Gastroesophageal sphincter (tissue), 4 donors: ENCODE results near the gene SKIDA1. TPM values are rescaled to one million over a fixed set of nuclear protein-coding genes. Genes with fewer than 3 reads are reported as not detected.

Source experiments
- ATAC-seq: fragments of 150-250 bp; one replicate; pipeline ENCODE4 v1.9.1; 2016; ENCODE audit warnings: mild to moderate bottlenecking, moderate library complexity
- H3K27ac ChIP-seq, 4 donors: fragments of 200-600 bp; sonication (generic) in 3 of 4; 1 replicate in 3 of 4; 2 replicates in 1 of 4; pipeline ENCODE4 v1.5.1; 2016 to 2019
- H3K27me3 ChIP-seq: fragments of 200-600 bp; sonication (generic); one replicate; pipeline ENCODE4 v1.5.1; 2019
- H3K36me3 ChIP-seq, 2 donors: fragments of 200-600 bp; sonication (generic); one replicate each; pipeline ENCODE4 v1.5.1; 2019; ENCODE audit warnings: control low read depth in 1 of 2
- H3K4me1 ChIP-seq, 3 donors: fragments of 200-600 bp; sonication (generic); 1 replicate in 2 of 3; 2 replicates in 1 of 3; pipeline ENCODE4 v1.5.1; 2016 to 2019; ENCODE audit warnings: control low read depth in 2 of 3
- H3K4me3 ChIP-seq, 2 donors: fragments of 200-600 bp; sonication (generic); one replicate each; pipeline ENCODE4 v1.5.1; 2019; ENCODE audit warnings: mild to moderate bottlenecking in 1 of 2, moderate library complexity in 1 of 2
- H3K9me3 ChIP-seq, 3 donors: fragments of 200-600 bp; sonication (generic); one replicate each; pipeline ENCODE4 v1.5.1; 2017 to 2019; ENCODE audit warnings: control low read depth in 2 of 3
- CTCF ChIP-seq, 4 experiments: fragments of 200-600 bp in 2 of 4; fragments of 450-650 bp in 2 of 4; sonication (generic) in 1 of 4; IDR thresholded peaks; one replicate each; pipeline ENCODE4 v1.5.1; 2017 to 2019; ENCODE audit warnings: antibody characterized with exemption in 4 of 4, mild to moderate bottlenecking in 2 of 4, moderate library complexity in 2 of 4
- EP300 ChIP-seq: sonication (generic); formaldehyde crosslinking; IDR thresholded peaks from one replicate; pipeline ENCODE4 v1.6.1; 2017; ENCODE audit warnings: antibody characterized with exemption, mild to moderate bottlenecking
- POLR2A ChIP-seq, 2 donors: fragments of 450-650 bp; IDR thresholded peaks; one replicate each; pipeline ENCODE4 v1.6.1; 2017; ENCODE audit warnings: antibody characterized with exemption in 2 of 2, mild to moderate bottlenecking in 2 of 2, moderate library complexity in 1 of 2
- POLR2AphosphoS5 ChIP-seq: sonication (generic); formaldehyde crosslinking; IDR thresholded peaks from one replicate; pipeline ENCODE4 v1.6.1; 2017; ENCODE audit warnings: antibody characterized with exemption
- WGBS, 2 donors: methylation state at CpG; one replicate each; pipeline ENCODE4 v1.1.5; 2018; ENCODE audit warnings: low coverage in 1 of 2; 5-methylcytosine and 5-hydroxymethylcytosine counted together
- total RNA-seq, 4 donors: library from RNA; depleted of rRNA; stranded (reverse); fragments of >200 nt; gene quantifications; one replicate each; pipeline ENCODE4 v1.1.0, GENCODE V29; 2016

The SKIDA1 gene
- total RNA-seq, 4 donors from 2014 or later = 0.74 to 6.5 (median 2.1) TPM

- Histone ChIP-seq H3K4me1 (no peaks in the 10 kb centered on the region), H3K9me3 (no peaks in the 10 kb centered on the region), H3K36me3 (no peaks in the 10 kb centered on the region), H3K27ac (no peak overlapping the region), H3K27me3 (no peaks in the 10 kb centered on the region), H3K4me3 (no peak overlapping the region)
- ATAC-seq = no peak
- no peak for TF ChIP-seq EP300
- TF ChIP-seq POLR2AphosphoS5 = no peak
- no peak for TF ChIP-seq CTCF (IDR thresholded peaks at IDR 0.05)
- TF ChIP-seq POLR2A (IDR thresholded peaks at IDR 0.05) = no peak
- 79 to 92% methylated on average over 4 of the region's 5 CpGs for WGBS, 2 donors
These were observed 50.1 kb downstream of the SKIDA1 start for GRCh38 chr10:21475393-21475792.

GRCh38 chr10:21473541-21473940 is 51.9 kb downstream of the SKIDA1 start:
- Histone ChIP-seq H3K27me3 (no peaks in the 10 kb centered on the region), H3K9me3 (no peaks in the 10 kb centered on the region), H3K36me3 (no peaks in the 10 kb centered on the region), H3K4me1 (no peaks in the 10 kb centered on the region), H3K4me3 (no peak overlapping the region), H3K27ac (no peak overlapping the region)
- TF ChIP-seq CTCF (IDR thresholded peaks at IDR 0.05) = no peak
- no peak for TF ChIP-seq POLR2A (IDR thresholded peaks at IDR 0.05)
- TF ChIP-seq EP300 = no peak
- TF ChIP-seq POLR2AphosphoS5 = no peak
- WGBS, 2 donors = 91 to 100% methylated on average over 2 to 4 of the region's 10 CpGs
- ATAC-seq = no peak

- no peak for ATAC-seq
- Histone ChIP-seq H3K36me3 (no peaks in the 10 kb centered on the region), H3K27ac (no peak overlapping the region), H3K9me3 (no peaks in the 10 kb centered on the region), H3K27me3 (no peaks in the 10 kb centered on the region), H3K4me1 (no peaks in the 10 kb centered on the region), H3K4me3 (no peak overlapping the region)
- WGBS, 2 donors = 33 to 82% methylated on average over 3 to 4 of the region's 4 CpGs
- TF ChIP-seq CTCF (IDR thresholded peaks at IDR 0.05) = no peak
- TF ChIP-seq EP300 = no peak
- no peak for TF ChIP-seq POLR2AphosphoS5
- no peak for TF ChIP-seq POLR2A (IDR thresholded peaks at IDR 0.05)
These were observed 52.3 kb downstream of the SKIDA1 start for GRCh38 chr10:21473135-21473534.

DNA sequence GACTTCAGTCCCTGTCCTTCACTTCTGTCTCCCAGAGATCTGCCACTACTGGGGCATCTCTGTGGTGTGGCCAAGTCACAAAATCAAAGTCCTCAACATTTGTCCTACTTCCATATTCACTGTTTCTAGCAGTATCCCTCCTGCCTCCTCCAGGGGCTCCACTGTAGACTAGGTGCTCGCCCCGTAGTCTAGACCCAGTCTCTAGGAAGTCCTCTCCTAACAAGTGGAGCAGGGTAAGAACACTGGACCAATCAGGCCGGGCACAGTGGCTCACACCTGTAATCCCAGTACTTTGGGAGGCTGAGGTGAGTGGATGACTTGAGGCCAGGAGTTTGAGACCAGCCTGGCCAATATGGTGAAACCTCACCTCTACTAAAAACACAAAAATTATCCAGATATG is 57.4 kb downstream of the SKIDA1 start:
- H3K27ac ChIP-seq = no peak overlapping the region
- WGBS, 2 donors = 100% methylated on average over 2 of the region's 3 CpGs; no CpG with 5 or more reads in 1 of the 2 donors
- no peak for TF ChIP-seq POLR2A (IDR thresholded peaks at IDR 0.05)
- H3K27me3 ChIP-seq = no peaks in the 10 kb centered on the region
- no peak overlapping the region for H3K4me3 ChIP-seq
- H3K9me3 ChIP-seq = no peaks in the 10 kb centered on the region
- H3K36me3 ChIP-seq = no peaks in the 10 kb centered on the region
- ATAC-seq = no peak
- H3K4me1 ChIP-seq = no peaks in the 10 kb centered on the region

DNA sequence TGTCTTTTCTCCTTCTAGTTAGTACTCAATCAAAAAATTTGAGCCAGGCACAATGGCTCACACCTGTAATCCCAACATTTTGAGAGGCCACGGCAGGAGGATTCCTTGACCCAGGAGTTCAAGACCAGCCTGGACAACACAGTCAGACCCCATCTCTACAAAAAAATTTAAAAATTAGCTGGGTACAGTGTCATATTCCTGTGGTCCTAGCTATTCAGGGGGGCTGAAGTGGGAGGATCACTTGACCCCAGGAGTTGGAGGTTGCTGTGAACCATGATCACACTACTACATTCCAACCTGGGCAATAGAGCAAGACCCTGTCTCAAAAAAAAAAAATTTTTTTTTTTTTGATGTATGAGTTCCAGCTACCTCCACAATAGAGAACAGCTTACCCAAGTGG is 57.8 kb downstream of the SKIDA1 start:
- 75% methylated on average over 1 of the region's 1 CpG; no CpG with 5 or more reads in 1 of the 2 donors for WGBS, 2 donors
- no peaks in the 10 kb centered on the region for H3K36me3 ChIP-seq
- no peak for ATAC-seq
- TF ChIP-seq POLR2A (IDR thresholded peaks at IDR 0.05) = no peak
- TF ChIP-seq EP300 = no peak
- TF ChIP-seq POLR2AphosphoS5 = no peak
- no peak for TF ChIP-seq CTCF (IDR thresholded peaks at IDR 0.05)
- H3K4me3 ChIP-seq = no peak overlapping the region
- no peak overlapping the region for H3K27ac ChIP-seq
- H3K4me1 ChIP-seq = no peaks in the 10 kb centered on the region
- H3K9me3 ChIP-seq = no peaks in the 10 kb centered on the region
- no peaks in the 10 kb centered on the region for H3K27me3 ChIP-seq
